ENCODE data around the gene MTA1. TPM values are rescaled to one million over a fixed set of nuclear protein-coding genes. Genes with fewer than 3 reads are reported as not detected.

The MTA1 gene
- total RNA-seq, 2 experiments from 2014 or later, result 109 to 127 TPM

DNA sequence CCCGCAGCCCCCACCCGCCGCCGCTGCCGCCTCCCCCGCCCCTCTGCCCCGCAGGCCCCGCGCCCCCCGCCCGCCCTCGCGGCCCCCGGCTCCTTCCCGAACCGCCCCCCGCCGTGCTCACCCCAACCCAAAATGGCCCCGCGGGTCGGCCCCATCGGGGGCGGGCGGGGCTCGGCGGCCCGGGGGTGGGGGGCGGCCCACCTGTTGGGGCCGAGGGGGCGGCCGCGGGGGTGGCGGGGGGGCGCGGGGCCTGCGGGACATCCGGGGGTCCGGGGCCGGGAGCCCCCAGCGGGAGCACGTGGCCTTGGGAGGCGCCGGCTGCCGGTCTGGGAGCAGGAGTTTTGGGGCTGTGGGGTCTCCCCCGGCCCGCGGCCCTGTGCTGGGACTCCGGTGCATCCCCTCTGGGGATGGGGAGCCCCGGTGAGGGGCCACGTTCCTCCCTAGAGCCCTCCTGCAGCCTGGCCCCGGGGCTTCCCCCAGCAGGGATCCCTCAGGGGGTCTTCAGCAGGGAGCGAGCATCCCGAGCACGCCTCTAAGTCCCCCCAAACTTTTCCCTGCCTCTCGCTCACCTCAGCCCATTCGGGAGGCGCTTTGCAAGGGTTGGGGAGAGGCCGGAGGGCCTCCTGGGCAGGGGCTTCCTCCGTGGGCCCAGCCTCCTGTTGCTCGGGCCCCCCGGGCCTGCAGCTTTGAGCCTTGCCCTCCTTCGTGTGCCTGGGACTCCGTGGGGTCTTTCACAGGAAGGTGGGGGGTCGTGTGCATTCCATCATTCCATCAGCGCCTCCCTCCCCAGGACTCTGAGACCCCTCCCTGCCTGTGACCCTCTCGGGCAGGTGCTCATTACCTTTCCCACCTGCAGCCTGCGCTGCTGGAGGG is 710 bp downstream of the MTA1 start:
- peak; percentile 12 for ATAC-seq
- DNase-seq, result no peak
- Mint-ChIP-seq H3K27ac (peak overlapping the region; percentile 92), H3K4me3 (peak overlapping the region; percentile 86), H3K36me3 (ENCODE audit: low read depth) (peaks cover 11% of the 10 kb centered on the region), H3K27me3 (ENCODE audit: low read depth) (no peaks in the 10 kb centered on the region), H3K9me3 (ENCODE audit: insufficient read depth) (no peaks in the 10 kb centered on the region), H3K4me1 (ENCODE audit: low read depth) (peaks cover 36% of the 10 kb centered on the region)
- CTCF ChIA-PET, result interaction anchor here (1.6 kb wide), 1 partner anchor 28 kb away, joined by 5 read pairs; no protein-coding TSS in a partner anchor
- POLR2A ChIA-PET, result interaction anchor here (1.0 kb wide), 1 partner anchor 21 kb away, joined by 3 read pairs; no protein-coding TSS in a partner anchor

DNA sequence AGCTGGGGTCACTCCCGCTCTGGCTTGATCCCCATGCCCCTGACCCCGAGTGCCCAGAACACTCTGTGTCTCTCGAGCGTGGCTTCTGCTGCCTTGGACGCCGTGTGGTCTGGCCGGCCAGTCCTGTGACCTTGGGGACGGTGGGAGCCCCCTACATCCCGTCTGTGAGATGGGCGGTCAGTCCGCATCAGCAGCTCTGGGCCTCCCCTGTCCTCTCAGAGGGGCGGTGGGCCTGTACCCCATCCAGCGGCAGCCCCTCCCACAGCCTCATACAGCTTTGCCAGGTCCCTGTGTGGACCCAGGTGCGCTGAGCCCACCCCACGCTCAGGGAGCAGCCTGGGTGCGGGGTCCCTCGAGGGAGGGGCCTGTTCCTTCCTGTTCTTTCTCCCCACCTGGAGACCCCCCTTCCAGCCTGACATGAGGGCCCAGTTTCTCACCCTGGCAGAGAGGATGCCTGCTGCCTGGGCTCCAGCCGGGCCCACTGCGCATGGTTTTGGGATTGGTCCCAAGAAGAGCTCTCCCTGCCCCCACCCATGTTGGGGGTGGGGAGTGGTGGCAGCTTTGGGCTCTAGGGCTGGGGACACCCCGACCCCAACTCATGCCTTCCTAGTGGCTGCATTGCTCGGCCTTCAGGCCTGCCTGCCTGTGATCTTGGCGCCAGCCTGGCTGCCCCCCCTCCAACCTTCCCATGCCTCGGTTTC is 1.5 kb downstream of the MTA1 start:
- no peak for DNase-seq
- ATAC-seq, result no peak
- peak overlapping the region; percentile 92 for H3K27ac Mint-ChIP-seq
- CTCF ChIA-PET, result interaction anchor here (0.7 to 1.6 kb wide), 3 partner anchors 27 to 329 kb away, joined by 3 to 5 read pairs (median 3); no protein-coding TSS in a partner anchor
- H3K36me3 Mint-ChIP-seq (ENCODE audit: low read depth), result peaks cover 14% of the 10 kb centered on the region
- POLR2A ChIA-PET, result interaction anchor here (1.0 to 1.2 kb wide), 3 partner anchors 13 to 22 kb away, joined by 3 read pairs; no protein-coding TSS in a partner anchor
- peak overlapping the region; percentile 86 for H3K4me3 Mint-ChIP-seq
- H3K4me1 Mint-ChIP-seq (ENCODE audit: low read depth), result peaks cover 33% of the 10 kb centered on the region
- H3K27me3 Mint-ChIP-seq (ENCODE audit: low read depth), result no peaks in the 10 kb centered on the region
- H3K9me3 Mint-ChIP-seq (ENCODE audit: insufficient read depth), result no peaks in the 10 kb centered on the region

DNA sequence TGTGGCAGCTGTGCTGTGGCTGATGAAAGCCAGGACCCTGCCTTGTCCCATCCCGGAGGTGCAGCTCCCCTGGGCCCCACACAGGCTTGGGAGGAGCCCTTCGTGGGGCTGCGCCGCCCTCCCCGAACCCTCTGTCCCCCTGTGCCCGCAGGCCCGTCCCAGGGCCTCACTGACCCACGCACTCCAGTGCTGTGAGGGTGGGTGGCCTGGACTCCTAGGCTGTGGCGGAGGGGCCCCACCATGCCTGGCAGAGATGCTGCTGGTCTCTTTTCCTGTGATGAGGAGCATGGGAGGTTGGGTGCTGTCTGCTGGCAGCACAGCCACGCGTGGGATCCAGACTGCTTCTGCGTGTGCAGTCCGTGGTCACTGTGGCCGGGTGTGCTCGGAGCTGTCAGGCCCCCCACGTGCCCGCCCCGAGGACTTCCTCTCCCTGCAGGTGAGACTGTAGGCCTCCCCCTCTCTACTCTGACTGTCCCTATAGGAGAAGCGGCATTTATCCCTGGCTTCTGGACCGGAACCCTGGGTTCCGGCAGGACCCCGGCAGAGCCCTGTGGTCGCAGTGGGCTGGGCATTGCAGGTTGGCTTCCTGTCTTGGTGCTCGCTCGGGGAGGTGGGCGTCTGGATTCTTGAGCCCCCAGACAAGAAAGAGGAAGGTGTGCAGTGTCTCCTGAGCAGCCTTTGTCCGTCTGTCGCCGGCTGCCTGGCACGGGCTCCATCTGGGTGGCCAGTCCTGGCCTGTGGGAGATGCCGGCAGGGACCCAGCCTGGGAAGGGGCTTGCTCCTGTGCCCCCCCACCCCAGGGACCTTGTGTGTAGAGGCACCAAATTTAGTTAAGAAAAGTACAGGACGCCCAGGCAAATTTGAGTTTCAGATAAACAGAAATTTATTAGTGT is 2.3 kb downstream of the MTA1 start:
- ChIA-PET POLR2A (interaction anchor here (1.0 to 1.2 kb wide), 3 partner anchors 12 to 23 kb away, joined by 3 read pairs; no protein-coding TSS in a partner anchor), CTCF (interaction anchor here (0.7 to 1.6 kb wide), 4 partner anchors 26 to 330 kb away, joined by 3 to 5 read pairs (median 3); no protein-coding TSS in a partner anchor)
- ATAC-seq, result no peak

DNA sequence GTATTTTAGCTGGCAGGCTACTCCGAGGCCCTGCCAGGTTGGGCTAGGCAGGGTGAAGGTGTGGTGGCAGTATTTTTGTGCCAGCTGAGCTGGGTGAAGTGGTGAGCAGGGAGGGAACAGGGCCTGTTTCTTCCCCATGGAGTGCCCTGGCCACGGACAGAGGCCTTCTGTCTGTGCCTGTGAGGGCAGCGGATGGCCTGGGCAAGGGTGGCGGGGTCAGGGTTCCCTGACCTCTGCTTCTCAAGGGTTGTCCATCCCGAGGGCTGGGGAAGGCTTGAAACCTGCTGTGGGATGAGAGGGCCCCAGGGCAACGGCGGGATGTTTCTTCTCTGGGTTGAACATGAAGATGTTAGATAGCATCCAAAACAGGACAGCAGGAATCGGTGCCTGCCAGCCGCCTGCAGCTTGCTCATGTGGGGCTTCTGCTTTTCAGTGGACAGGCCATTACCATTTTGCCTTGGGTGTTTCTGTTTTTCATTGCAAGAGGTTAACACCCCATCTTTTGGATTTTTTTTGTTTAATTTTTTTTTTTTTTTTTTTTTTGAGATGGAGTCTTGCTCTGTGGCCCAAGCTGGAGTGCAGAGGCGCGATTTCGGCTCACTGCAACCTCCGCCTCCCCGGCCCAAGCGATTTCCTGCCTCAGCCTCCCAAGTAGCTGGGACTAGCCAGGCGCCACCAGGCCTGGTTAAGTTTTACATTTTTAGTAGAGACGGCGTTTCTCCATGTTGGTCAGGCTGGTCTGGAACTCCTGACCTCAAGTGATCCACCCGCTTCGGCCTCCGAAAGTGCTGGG is 3.3 kb downstream of the MTA1 start:
- no peak for ATAC-seq
- CTCF ChIA-PET, result interaction anchor here (0.7 kb wide), 1 partner anchor 52 kb away, joined by 3 read pairs; no protein-coding TSS in a partner anchor
- Mint-ChIP-seq H3K27ac (peak overlapping the region; percentile 43), H3K4me1 (ENCODE audit: low read depth) (peaks cover 44% of the 10 kb centered on the region), H3K27me3 (ENCODE audit: low read depth) (no peaks in the 10 kb centered on the region), H3K4me3 (no peak overlapping the region), H3K36me3 (ENCODE audit: low read depth) (peaks cover 28% of the 10 kb centered on the region), H3K9me3 (ENCODE audit: insufficient read depth) (no peaks in the 10 kb centered on the region)
- POLR2A ChIA-PET, result no interaction called here
- no peak for DNase-seq

More for the DNA sequence above, 2.3 kb downstream of the MTA1 start:
- Mint-ChIP-seq H3K27ac (peak overlapping the region; percentile 92), H3K4me1 (ENCODE audit: low read depth) (peaks cover 35% of the 10 kb centered on the region), H3K4me3 (peak overlapping the region; percentile 86), H3K9me3 (ENCODE audit: insufficient read depth) (no peaks in the 10 kb centered on the region), H3K36me3 (ENCODE audit: low read depth) (peaks cover 21% of the 10 kb centered on the region), H3K27me3 (ENCODE audit: low read depth) (no peaks in the 10 kb centered on the region)
- DNase-seq, result no peak

DNA sequence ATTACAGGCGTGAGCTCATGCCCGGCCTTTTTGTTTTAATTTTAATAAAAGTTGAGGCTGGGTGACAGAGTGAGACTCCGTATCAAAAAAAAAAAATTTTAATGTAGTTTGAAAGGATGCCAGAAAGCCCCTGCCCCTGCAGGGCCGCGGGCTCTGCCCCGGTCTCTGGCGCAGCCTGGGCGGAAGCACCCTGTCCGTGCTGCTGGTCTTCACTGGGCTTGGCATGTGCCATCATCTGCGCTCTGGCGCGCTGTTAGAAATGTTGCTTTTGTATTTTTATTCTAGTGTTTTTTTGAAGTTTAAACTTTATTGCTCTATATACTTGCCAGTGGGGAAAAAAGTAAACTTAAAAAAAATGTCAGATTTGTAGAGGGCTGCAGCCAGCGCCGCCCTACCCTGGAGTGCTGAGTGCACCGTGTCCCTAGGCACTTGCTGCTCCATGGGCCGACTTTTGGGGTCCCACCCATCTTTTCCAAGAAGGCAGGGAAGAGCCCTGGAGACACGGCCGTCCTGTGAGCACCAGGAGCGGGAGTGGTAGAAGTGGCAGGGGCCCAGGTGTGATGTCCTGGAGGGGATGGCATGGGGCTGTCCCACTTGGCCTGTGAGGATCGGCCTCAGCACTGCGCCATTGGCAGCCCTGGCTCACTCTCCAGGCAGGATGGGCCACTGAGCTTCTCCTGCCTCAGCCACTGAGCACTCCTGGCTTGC is 4.0 kb downstream of the MTA1 start:
- no peak overlapping the region for H3K4me3 Mint-ChIP-seq
- DNase-seq (no peak), ATAC-seq (no peak)
- H3K27me3 Mint-ChIP-seq (ENCODE audit: low read depth), result no peaks in the 10 kb centered on the region
- CTCF ChIA-PET, result no interaction called here
- H3K36me3 Mint-ChIP-seq (ENCODE audit: low read depth), result peaks cover 32% of the 10 kb centered on the region
- H3K27ac Mint-ChIP-seq, result no peak overlapping the region
- no peaks in the 10 kb centered on the region for H3K9me3 Mint-ChIP-seq (ENCODE audit: insufficient read depth)
- POLR2A ChIA-PET, result no interaction called here
- peaks cover 48% of the 10 kb centered on the region for H3K4me1 Mint-ChIP-seq (ENCODE audit: low read depth)

DNA sequence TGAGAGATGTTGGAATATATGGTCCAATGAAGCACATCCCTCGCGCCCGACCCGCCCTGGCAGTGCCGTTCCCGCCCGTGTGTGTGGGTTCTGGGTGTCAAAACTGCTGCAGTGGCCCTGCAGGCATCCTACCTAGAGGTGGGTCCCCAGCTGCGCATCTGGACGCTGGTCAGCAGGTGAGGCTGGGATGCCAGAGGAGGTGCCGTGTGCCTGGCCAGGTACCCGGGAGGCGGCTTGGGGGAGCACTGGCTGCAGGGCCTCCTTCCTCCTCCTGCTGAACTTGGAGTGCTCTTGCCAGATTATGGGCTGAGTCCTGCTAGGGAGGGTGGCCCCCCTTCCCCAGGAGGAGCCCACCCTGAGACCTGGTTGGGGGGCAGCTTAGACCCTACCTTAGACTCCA is 5.2 kb downstream of the MTA1 start:
- H3K27ac Mint-ChIP-seq, result no peak overlapping the region
- CTCF ChIA-PET, result no interaction called here
- no peak overlapping the region for H3K4me3 Mint-ChIP-seq

DNA sequence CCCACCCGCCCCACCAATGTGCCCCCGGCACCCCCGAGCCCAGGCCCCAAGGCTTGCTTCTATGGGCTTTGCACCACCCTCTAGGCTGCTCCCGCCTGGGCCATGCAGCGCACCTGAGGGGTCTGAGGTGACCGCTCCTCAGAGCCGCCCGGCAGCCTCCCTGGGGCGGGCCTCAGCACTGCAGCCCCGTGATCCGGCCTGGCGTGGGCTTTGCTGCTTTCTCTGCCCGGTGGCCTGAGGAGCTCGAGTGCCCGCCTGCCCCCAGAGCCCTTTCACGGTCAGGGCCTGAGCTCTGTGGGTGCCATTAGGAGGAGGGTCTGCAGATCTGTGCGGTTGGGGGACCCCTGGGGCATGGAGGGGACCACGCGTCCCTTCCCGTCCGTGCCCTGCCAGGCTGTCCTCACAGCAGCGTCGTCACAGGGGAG is 6.2 kb downstream of the MTA1 start:
- H3K36me3 Mint-ChIP-seq (ENCODE audit: low read depth), result peaks cover 42% of the 10 kb centered on the region
- CTCF ChIA-PET, result no interaction called here

More for the DNA sequence above, 5.2 kb downstream of the MTA1 start:
- Mint-ChIP-seq H3K9me3 (ENCODE audit: insufficient read depth) (no peaks in the 10 kb centered on the region), H3K36me3 (ENCODE audit: low read depth) (peaks cover 34% of the 10 kb centered on the region), H3K27me3 (ENCODE audit: low read depth) (no peaks in the 10 kb centered on the region), H3K4me1 (ENCODE audit: low read depth) (peaks cover 42% of the 10 kb centered on the region)
- DNase-seq, result no peak
- no peak for ATAC-seq
- POLR2A ChIA-PET, result interaction anchor here (0.8 kb wide), 1 partner anchor 56 kb away, joined by 3 read pairs; no protein-coding TSS in a partner anchor

DNA sequence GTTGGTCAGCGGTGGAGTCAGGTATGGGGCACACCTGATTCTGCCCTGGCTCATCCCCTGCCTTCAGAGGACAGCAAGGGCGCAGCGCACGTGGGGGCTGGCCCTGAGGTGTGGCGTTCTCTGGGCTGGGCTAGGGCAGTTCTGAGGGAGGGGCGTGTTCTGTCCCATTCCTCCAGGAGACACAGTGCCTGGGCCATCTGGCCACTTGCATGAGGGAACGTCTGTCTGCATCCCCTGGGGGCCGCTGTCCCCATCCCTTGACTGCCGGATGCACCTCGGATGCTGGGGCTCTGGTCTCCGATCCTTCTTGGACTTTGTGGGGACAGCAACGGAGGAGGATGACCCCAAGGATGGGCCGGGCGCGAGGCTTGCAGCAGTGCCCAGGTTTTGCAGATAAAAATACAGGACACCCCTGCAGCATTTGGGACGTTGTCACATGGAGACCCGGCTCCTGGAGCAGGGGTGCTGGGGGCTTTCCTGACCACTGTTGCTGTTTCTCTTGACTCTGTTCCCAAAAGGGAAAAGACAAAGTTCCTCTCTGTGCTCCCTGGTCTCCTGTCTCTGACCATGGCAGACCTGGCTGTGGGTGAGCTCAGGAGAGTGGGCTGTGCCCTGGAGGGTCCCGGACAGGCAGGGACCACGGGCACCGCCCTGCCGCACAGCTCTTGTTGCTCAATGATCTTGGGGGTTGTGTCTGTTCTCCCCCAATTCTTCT is 6.9 kb downstream of the MTA1 start:
- no peak for ATAC-seq
- Mint-ChIP-seq H3K4me1 (ENCODE audit: low read depth) (peaks cover 33% of the 10 kb centered on the region), H3K4me3 (no peak overlapping the region), H3K9me3 (ENCODE audit: insufficient read depth) (no peaks in the 10 kb centered on the region), H3K27ac (no peak overlapping the region), H3K36me3 (ENCODE audit: low read depth) (peaks cover 48% of the 10 kb centered on the region), H3K27me3 (ENCODE audit: low read depth) (no peaks in the 10 kb centered on the region)
- CTCF ChIA-PET, result no interaction called here
- no peak for DNase-seq
- POLR2A ChIA-PET, result no interaction called here

More for the DNA sequence above, 6.2 kb downstream of the MTA1 start:
- Mint-ChIP-seq H3K9me3 (ENCODE audit: insufficient read depth) (no peaks in the 10 kb centered on the region), H3K27me3 (ENCODE audit: low read depth) (no peaks in the 10 kb centered on the region), H3K4me3 (no peak overlapping the region), H3K4me1 (ENCODE audit: low read depth) (peaks cover 41% of the 10 kb centered on the region), H3K27ac (no peak overlapping the region)
- no peak for ATAC-seq
- POLR2A ChIA-PET, result no interaction called here
- no peak for DNase-seq

DNA sequence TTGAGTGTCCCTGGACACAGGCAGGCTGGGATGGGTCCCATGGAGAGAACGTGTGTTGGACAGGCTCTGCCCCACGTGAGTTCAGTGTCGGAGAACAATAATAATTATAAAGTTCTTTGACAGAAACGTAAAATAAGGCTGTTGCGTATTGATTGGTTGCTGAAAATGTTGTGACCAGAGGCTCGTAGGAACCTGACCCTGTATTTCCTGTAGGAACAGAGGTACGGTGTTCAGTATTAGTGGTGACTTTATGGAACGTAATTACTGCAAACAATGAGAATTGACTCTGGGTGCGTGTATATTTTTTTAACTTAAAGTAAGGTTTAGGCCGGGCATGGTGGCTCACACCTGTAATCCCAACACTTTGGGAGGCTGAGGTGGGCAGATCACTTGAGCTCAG is 7.8 kb downstream of the MTA1 start:
- Mint-ChIP-seq H3K27ac (no peak overlapping the region), H3K27me3 (ENCODE audit: low read depth) (no peaks in the 10 kb centered on the region), H3K36me3 (ENCODE audit: low read depth) (peaks cover 44% of the 10 kb centered on the region), H3K9me3 (ENCODE audit: insufficient read depth) (no peaks in the 10 kb centered on the region), H3K4me3 (no peak overlapping the region), H3K4me1 (ENCODE audit: low read depth) (peaks cover 25% of the 10 kb centered on the region)
- ATAC-seq (no peak), DNase-seq (no peak)
- ChIA-PET CTCF (no interaction called here), POLR2A (no interaction called here)

DNA sequence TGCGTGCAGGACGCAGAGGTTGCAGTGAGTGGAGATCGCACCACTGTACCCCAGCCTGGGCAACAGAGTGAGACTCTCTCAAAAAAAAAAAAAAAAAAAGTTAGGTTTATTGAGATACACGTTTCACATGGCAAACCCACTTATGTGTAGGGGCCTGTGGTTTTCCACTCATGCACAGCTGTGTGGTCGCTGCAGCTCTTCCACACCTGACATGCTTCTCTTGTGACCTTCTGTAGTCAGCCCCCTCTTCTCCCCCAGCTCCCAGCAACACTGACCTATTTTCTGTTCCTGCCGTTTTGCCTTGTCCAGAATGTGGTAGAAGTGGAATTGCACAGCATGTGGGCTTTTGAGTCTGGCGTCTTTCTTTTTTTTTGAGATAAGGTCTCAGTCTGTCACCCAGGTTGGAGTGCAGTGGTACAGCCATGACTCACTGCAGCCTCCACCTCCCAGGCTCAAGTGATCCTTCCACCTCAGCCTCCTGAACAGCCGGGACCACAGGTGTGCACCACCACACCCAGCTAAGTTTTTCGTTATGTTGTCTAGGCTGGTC is 8.4 kb downstream of the MTA1 start:
- CTCF ChIA-PET, result no interaction called here
- Mint-ChIP-seq H3K36me3 (ENCODE audit: low read depth) (peaks cover 43% of the 10 kb centered on the region), H3K27ac (no peak overlapping the region), H3K27me3 (ENCODE audit: low read depth) (no peaks in the 10 kb centered on the region), H3K4me3 (no peak overlapping the region), H3K4me1 (ENCODE audit: low read depth) (peaks cover 20% of the 10 kb centered on the region), H3K9me3 (ENCODE audit: insufficient read depth) (no peaks in the 10 kb centered on the region)
- POLR2A ChIA-PET, result interaction anchor here (0.6 kb wide), 1 partner anchor 29 kb away, joined by 3 read pairs; no protein-coding TSS in a partner anchor
- ATAC-seq, result no peak
- DNase-seq, result no peak
